Fibroblast of pulmonary artery (primary cell): ENCODE results near the gene LMOD2.

Source experiments
- DNase-seq: peaks from one replicate; pipeline ENCODE4 v3.0.0-alpha.2; 2010; ENCODE audit warnings: low read depth
- H3K4me3 ChIP-seq: replicated peaks from 2 replicates; pipeline ENCODE4 v1.5.1; 2011; ENCODE audit warnings: low read depth, mild to moderate bottlenecking, control low read depth, low read length, moderate library complexity
- TF ChIP-seq, protein P1 (sequence below): IDR thresholded peaks from 2 replicates; pipeline ENCODE4 v1.5.1; 2011; ENCODE audit warnings: mild to moderate bottlenecking, control low read depth, low read length, inconsistent platforms; ENCODE audit errors: missing control alignments

LMOD2 gene

DNA sequence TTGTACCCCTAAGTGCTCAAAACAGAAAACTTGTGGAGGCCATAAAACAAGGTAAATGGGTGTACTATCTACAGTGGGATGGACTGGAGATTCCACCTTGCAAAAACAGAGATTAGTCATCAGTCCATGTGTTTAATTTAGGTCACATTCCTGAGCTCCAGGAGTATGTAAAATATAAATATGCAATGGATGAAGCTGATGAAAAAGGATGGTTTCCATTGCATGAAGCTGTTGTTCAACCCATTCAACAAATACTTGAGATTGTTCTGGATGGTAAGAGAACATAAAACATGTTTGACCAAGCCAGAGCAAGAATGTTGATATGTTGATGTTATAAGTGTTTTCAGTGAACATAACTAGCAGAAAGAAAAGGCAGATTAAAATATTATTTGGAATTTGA is 39.4 kb upstream of the LMOD2 start:
- TF ChIP-seq, protein P1, sequence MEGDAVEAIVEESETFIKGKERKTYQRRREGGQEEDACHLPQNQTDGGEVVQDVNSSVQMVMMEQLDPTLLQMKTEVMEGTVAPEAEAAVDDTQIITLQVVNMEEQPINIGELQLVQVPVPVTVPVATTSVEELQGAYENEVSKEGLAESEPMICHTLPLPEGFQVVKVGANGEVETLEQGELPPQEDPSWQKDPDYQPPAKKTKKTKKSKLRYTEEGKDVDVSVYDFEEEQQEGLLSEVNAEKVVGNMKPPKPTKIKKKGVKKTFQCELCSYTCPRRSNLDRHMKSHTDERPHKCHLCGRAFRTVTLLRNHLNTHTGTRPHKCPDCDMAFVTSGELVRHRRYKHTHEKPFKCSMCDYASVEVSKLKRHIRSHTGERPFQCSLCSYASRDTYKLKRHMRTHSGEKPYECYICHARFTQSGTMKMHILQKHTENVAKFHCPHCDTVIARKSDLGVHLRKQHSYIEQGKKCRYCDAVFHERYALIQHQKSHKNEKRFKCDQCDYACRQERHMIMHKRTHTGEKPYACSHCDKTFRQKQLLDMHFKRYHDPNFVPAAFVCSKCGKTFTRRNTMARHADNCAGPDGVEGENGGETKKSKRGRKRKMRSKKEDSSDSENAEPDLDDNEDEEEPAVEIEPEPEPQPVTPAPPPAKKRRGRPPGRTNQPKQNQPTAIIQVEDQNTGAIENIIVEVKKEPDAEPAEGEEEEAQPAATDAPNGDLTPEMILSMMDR, result no peak
- DNase-seq, result no peak
- no peak overlapping the region for H3K4me3 ChIP-seq

DNA sequence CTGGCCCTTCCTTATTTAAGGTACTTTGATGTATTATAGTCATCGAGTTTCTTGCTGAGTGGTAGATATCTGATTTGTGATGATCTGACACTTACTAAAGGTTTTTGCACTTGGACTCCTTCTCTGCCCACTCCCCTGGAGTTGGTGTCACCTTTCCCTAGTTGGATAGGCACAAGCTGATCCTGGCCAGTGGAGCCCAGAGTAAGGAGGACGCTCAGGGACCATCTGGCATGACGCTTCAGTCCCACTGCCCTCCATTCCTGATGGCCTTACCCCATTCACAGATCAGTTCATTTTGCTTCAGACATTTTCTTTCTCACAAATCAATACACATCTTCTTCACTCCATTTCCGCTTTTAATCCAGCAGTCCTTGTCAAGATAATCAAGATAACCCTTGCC is 34.0 kb upstream of the LMOD2 start:
- H3K4me3 ChIP-seq, result no peak overlapping the region
- no peak for DNase-seq
- TF ChIP-seq, protein P1, result no peak

DNA sequence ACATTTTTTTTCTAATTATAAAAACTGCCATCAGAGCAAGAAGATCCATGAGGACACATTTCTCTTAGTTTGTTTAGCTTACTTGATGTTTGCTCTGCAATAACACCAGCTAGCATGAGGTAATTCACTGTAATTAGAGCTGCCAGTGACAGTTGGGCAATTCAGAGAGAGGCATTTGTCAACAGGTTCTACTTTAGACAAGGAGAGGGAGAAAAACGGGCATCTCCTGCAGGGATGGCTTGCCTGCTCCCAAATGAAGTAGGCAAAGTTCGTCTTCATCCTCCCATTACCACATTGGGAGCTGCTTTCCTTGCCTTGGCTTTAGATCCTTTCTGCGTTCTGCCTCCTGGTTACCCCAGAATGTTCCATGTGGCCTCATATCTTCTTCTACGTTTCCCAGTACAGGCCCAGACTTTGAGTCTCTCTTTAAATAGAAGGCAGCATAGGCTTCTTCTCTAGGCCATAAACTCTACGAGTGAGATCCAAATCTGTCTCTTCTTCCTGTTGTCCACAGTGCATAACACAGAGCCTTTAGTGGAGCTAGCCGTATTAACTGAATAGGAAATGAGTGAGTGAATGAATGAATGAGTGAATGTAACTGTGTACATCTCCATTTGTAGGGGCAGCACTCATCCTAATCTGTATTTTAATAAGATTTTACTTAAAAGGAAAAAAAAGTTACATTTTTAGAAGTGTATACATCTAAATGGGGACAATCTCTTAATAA is 32.8 kb upstream of the LMOD2 start:
- no peak overlapping the region for H3K4me3 ChIP-seq
- TF ChIP-seq, protein P1, result no peak
- no peak for DNase-seq

DNA sequence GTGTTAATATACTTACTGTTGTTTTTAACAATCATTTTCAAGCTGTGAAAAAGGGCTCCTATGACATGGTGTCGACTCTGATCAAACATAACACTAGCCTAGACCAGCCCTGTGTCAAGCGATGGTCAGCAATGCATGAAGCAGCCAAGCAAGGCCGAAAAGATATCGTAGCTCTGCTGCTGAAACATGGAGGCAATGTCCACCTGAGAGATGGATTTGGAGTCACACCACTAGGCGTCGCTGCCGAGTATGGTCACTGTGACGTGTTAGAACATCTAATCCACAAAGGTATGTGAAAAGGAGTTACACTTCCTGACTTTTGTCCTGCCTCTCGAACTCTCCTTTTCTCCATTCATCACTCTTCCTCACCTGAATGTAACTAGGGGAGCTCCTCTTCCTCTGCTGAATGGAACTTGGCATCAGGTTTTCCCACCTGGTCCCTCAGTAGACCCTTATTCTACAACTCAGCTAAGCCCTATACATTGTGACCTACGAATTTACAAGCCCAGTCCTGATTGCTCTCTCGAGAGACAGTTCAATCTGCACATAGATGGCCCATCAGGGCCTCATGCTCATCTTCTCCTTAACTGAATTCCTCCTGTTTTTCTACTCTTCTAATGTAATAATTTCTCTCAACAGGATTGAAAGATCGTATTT is 31.0 kb upstream of the LMOD2 start:
- no peak overlapping the region for H3K4me3 ChIP-seq
- TF ChIP-seq, protein P1, result peak; percentile 54
- DNase-seq, result peak; percentile 29

DNA sequence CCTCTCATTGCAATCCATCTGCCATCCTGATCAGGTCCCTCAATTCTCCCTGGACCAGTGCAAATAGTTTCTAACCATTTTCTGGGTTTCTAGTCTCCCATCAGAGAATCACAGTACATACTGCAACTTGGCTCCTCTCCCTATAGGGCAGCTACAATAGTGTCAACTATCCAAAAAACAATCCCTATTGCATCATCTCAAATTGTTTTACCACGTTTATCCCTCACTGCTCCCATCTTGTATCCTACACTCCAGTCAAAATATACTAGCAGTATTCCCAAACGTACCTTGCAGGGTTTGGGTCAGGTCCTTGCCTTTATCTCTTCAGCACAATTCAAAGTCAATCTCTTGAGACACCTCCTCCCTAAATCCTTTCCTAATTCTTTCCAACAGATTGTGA is 30.4 kb upstream of the LMOD2 start:
- DNase-seq, result peak; percentile 29
- TF ChIP-seq, protein P1, result no peak

DNA sequence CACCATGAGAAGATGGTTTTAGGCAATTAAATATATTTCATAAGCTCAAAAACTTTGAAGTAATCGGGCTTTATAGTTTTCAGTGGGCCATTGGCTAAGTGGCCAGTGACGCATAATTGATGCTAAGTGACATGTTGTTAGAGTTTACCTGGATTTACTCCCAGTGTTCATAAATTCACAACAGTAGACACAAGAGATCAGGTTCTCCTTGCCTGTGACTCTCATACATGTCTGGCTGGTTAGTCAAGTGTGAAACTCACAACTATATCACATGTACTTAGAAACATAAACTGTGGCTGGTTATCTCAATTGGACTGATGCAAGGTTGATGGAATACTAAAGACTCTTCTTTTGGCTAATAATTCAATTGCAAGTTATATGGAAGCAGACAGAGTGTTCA is 27.8 kb upstream of the LMOD2 start:
- H3K4me3 ChIP-seq, result no peak overlapping the region
- TF ChIP-seq, protein P1, result no peak
- no peak for DNase-seq

More for the DNA sequence above, 30.4 kb upstream of the LMOD2 start:
- H3K4me3 ChIP-seq, result no peak overlapping the region
